GM23248 (cell line): Measurements from ENCODE around the gene RNASET2. TPM values are rescaled to one million over a fixed set of nuclear protein-coding genes. Genes with fewer than 3 reads are reported as not detected.

Experiments used
- DNase-seq: peaks from one replicate; pipeline ENCODE4 v3.0.0-alpha.2; 2015
- H2AFZ ChIP-seq: fragments of 200-600 bp; sonication (generic); 2 replicates; pipeline ENCODE4 v1.6.1; 2016; ENCODE audit warnings: antibody characterized with exemption
- H3F3A ChIP-seq: fragments of 200-600 bp; sonication (generic); 2 replicates; pipeline ENCODE4 v1.6.1; 2016; ENCODE audit warnings: mild to moderate bottlenecking, antibody characterized with exemption, mixed run types; ENCODE audit not compliant: insufficient read depth
- H3K27ac ChIP-seq: fragments of 200-600 bp; sonication (generic); 2 replicates; pipeline ENCODE4 v1.5.1; 2016; ENCODE audit warnings: mild to moderate bottlenecking
- H3K27me3 ChIP-seq: fragments of 200-600 bp; sonication (generic); replicated peaks from 2 replicates; pipeline ENCODE4 v1.6.1; 2016; ENCODE audit warnings: mild to moderate bottlenecking; ENCODE audit not compliant: insufficient read depth
- H3K36me3 ChIP-seq: fragments of 200-600 bp; sonication (generic); 2 replicates; pipeline ENCODE4 v1.6.1; 2016; ENCODE audit warnings: low read depth, mild to moderate bottlenecking
- H3K4me1 ChIP-seq: fragments of 200-600 bp; sonication (generic); 2 replicates; pipeline ENCODE4 v1.6.1; 2016; ENCODE audit warnings: mild to moderate bottlenecking; ENCODE audit not compliant: insufficient read depth
- H3K4me2 ChIP-seq: fragments of 200-600 bp; sonication (generic); one replicate; pipeline ENCODE4 v1.6.1; 2016; ENCODE audit warnings: mild to moderate bottlenecking; ENCODE audit not compliant: unreplicated experiment
- H3K4me3 ChIP-seq: fragments of 200-600 bp; sonication (generic); 2 replicates; pipeline ENCODE4 v1.5.1; 2016; ENCODE audit warnings: mild to moderate bottlenecking
- H3K79me2 ChIP-seq: fragments of 200-600 bp; sonication (generic); 2 replicates; pipeline ENCODE4 v1.6.1; 2016; ENCODE audit warnings: mild to moderate bottlenecking; ENCODE audit not compliant: insufficient read depth
- H3K9ac ChIP-seq: fragments of 200-600 bp; sonication (generic); 2 replicates; pipeline ENCODE4 v1.6.1; 2016; ENCODE audit warnings: mild to moderate bottlenecking
- H3K9me2 ChIP-seq: fragments of 200-600 bp; sonication (generic); 2 replicates; pipeline ENCODE4 v1.6.1; 2016; ENCODE audit warnings: mixed run types, mild to moderate bottlenecking, moderate library complexity; ENCODE audit not compliant: insufficient read depth
- H3K9me3 ChIP-seq: fragments of 200-600 bp; sonication (generic); one replicate; pipeline ENCODE4 v1.6.1; 2017; ENCODE audit warnings: low read depth
- H4K20me1 ChIP-seq: fragments of 200-600 bp; sonication (generic); 2 replicates; pipeline ENCODE4 v1.6.0; 2016; ENCODE audit not compliant: insufficient read depth
- EZH2 ChIP-seq: fragments of 200-600 bp; sonication (generic); IDR thresholded peaks from 2 replicates; pipeline ENCODE4 v1.6.1; 2018; ENCODE audit warnings: antibody characterized with exemption, mild to moderate bottlenecking; ENCODE audit not compliant: insufficient read depth, poor library complexity, severe bottlenecking
- EZH2phosphoT487 ChIP-seq: fragments of 200-600 bp; sonication (generic); IDR thresholded peaks from 2 replicates; pipeline ENCODE4 v1.6.1; 2018; ENCODE audit warnings: antibody characterized with exemption, moderate library complexity, mild to moderate bottlenecking, low read depth; ENCODE audit not compliant: insufficient read depth
- WGBS, 2 experiments: methylation state at CpG; one replicate each; pipeline ENCODE4 v1.1.6; 2015 to 2017; ENCODE audit warnings: low lambda C conversion rate in 2 of 2, low coverage in 1 of 2; ENCODE audit errors: missing lambda C conversion rate in 2 of 2; 5-methylcytosine and 5-hydroxymethylcytosine counted together
- in situ Hi-C: fragments of 300-500 bp; cut with MboI; formaldehyde crosslinking; loops from 2 replicates; pipeline ENCODE4 v1.15.0; 2020
- polyA plus RNA-seq: library from polyadenylated mRNA; unstranded; fragments of >200 nt; fragmentation: Nextera tagmentation; extraction: Ambion mirVana; gene quantifications from 2 replicates; pipeline ENCODE4 v1.2.1, GENCODE V29; 2016
- total RNA-seq: library from RNA; depleted of rRNA; stranded (reverse); fragments of >200 nt; shearing (Covaris generic); gene quantifications from 2 replicates; pipeline ENCODE4 v1.2.3, GENCODE V29; 2014

The RNASET2 gene
- total and polyA plus RNA-seq, 2 experiments from 2014 or later: 26.8 to 34.4 TPM

DNA sequence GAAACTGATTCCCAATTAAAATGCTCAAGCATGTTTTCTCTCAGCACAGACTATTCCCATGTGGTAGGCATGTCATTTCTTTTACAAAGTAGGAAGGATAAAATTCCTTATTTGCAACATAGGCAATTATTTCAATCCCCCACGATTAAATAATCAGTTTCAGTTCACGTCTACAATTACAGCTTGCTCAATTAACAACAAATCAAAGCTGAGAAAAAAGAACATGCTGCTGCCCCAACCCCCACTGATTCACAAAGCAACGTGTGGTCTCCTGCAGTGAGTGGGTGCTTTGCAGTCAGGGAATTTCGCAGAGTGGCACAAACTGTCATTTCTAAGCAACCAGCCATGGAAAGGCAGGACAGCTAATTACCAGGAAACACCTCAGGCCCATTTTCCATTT is 17.0 kb downstream of the RNASET2 start:
- H3K36me3 ChIP-seq: no peaks in the 10 kb centered on the region
- no peak overlapping the region for H3K4me2 ChIP-seq
- in situ Hi-C loops: no loop called here
- H3K4me3 ChIP-seq: no peak overlapping the region
- H3K9me3 ChIP-seq: no peaks in the 10 kb centered on the region
- no peak overlapping the region for H3K27ac ChIP-seq
- H3K27me3 ChIP-seq: no peaks in the 10 kb centered on the region
- DNase-seq: no peak
- WGBS, 2 experiments: 43 to 45% methylated on average over 4 of the region's 4 CpGs
- no peaks in the 10 kb centered on the region for H3K79me2 ChIP-seq
- no peaks in the 10 kb centered on the region for H3K4me1 ChIP-seq
- no peak overlapping the region for H2AFZ ChIP-seq
- H3K9me2 ChIP-seq: no peaks in the 10 kb centered on the region
- no peak overlapping the region for H3K9ac ChIP-seq
- H4K20me1 ChIP-seq: no peaks in the 10 kb centered on the region
- TF ChIP-seq EZH2phosphoT487 (no peak), EZH2 (no peak)
- no peaks in the 10 kb centered on the region for H3F3A ChIP-seq

GRCh38 chr6:166938704-166939103 is 17.6 kb downstream of the RNASET2 start:
- TF ChIP-seq EZH2: no peak
- TF ChIP-seq EZH2phosphoT487: no peak
- H3F3A ChIP-seq: no peaks in the 10 kb centered on the region
- H3K27me3 ChIP-seq: no peaks in the 10 kb centered on the region
- no peak overlapping the region for H3K4me3 ChIP-seq
- DNase-seq: no peak
- 96% methylated on average over 8 of the region's 8 CpGs for WGBS, 2 experiments
- no peaks in the 10 kb centered on the region for H3K4me1 ChIP-seq
- H3K27ac ChIP-seq: no peak overlapping the region
- H2AFZ ChIP-seq: no peak overlapping the region
- H3K9ac ChIP-seq: no peak overlapping the region
- no peaks in the 10 kb centered on the region for H3K36me3 ChIP-seq
- H3K79me2 ChIP-seq: no peaks in the 10 kb centered on the region
- H4K20me1 ChIP-seq: no peaks in the 10 kb centered on the region; the same call in 1 of the 2 replicates
- H3K9me2 ChIP-seq: no peaks in the 10 kb centered on the region
- H3K4me2 ChIP-seq: no peak overlapping the region
- in situ Hi-C loops: no loop called here
- no peaks in the 10 kb centered on the region for H3K9me3 ChIP-seq

- H3K36me3 ChIP-seq: no peaks in the 10 kb centered on the region
- H3K79me2 ChIP-seq: no peaks in the 10 kb centered on the region
- no peak for DNase-seq
- no peaks in the 10 kb centered on the region for H3K9me3 ChIP-seq
- H3K4me2 ChIP-seq: no peak overlapping the region
- no peak overlapping the region for H3K9ac ChIP-seq
- H3K4me1 ChIP-seq: no peaks in the 10 kb centered on the region
- H3K9me2 ChIP-seq: no peaks in the 10 kb centered on the region
- no peaks in the 10 kb centered on the region; the same call in 1 of the 2 replicates for H4K20me1 ChIP-seq
- WGBS, 2 experiments: 74 to 79% methylated on average over 12 of the region's 12 CpGs
- no peak for TF ChIP-seq EZH2
- no peak for TF ChIP-seq EZH2phosphoT487
- in situ Hi-C loops: no loop called here
- no peak overlapping the region for H2AFZ ChIP-seq
- H3F3A ChIP-seq: no peaks in the 10 kb centered on the region
- no peak overlapping the region for H3K27ac ChIP-seq
- H3K27me3 ChIP-seq: no peaks in the 10 kb centered on the region
- no peak overlapping the region for H3K4me3 ChIP-seq
Measured at GRCh38 chr6:166938150-166938549, 18.2 kb downstream of the RNASET2 start.

GRCh38 chr6:166937746-166938145 is 18.6 kb downstream of the RNASET2 start:
- Histone ChIP-seq H3K9ac (no peak overlapping the region), H3K79me2 (no peaks in the 10 kb centered on the region), H2AFZ (no peak overlapping the region), H3K4me2 (no peak overlapping the region), H3K27ac (no peak overlapping the region), H3K4me3 (no peak overlapping the region), H3K4me1 (no peaks in the 10 kb centered on the region), H3K9me3 (no peaks in the 10 kb centered on the region), H3K36me3 (no peaks in the 10 kb centered on the region), H3K9me2 (no peaks in the 10 kb centered on the region), H3F3A (no peaks in the 10 kb centered on the region), H4K20me1 (no peaks in the 10 kb centered on the region; the same call in 1 of the 2 replicates), H3K27me3 (no peaks in the 10 kb centered on the region)
- 81% methylated on average over 8 of the region's 8 CpGs for WGBS, 2 experiments
- DNase-seq: no peak
- no peak for TF ChIP-seq EZH2
- in situ Hi-C loops: no loop called here
